NCI-H1694 treated with DMSO at 0.1 percent for 48 hours (cell line): ENCODE measurements around the gene ERRFI1.

Experiments
- DNase-seq: peaks from one replicate; lab custom pipeline; 2025; lab: John Stamatoyannopoulos, UW

ERRFI1 gene

GRCh38 chr1:8003438-8004112 lies 22.5 kb downstream of the ERRFI1 start:
- DNase-seq = no peak

GRCh38 chr1:8002921-8003320 lies 23.2 kb downstream of the ERRFI1 start:
- DNase-seq = no peak

- no peak for DNase-seq
Observed at GRCh38 chr1:8002329-8002910, 23.7 kb downstream of the ERRFI1 start.

- DNase-seq = no peak
Observed at GRCh38 chr1:7995437-7995836, 30.7 kb downstream of the ERRFI1 start.

- DNase-seq = no peak
Observed at GRCh38 chr1:7994827-7995226, 31.3 kb downstream of the ERRFI1 start.

- no peak for DNase-seq
Observed at GRCh38 chr1:7993593-7994479, 32.3 kb downstream of the ERRFI1 start.

GRCh38 chr1:7992885-7993284 lies 33.2 kb downstream of the ERRFI1 start:
- DNase-seq = no peak

GRCh38 chr1:7991504-7992440 lies 34.3 kb downstream of the ERRFI1 start:
- no peak for DNase-seq

GRCh38 chr1:7989762-7990428 lies 36.2 kb downstream of the ERRFI1 start:
- no peak for DNase-seq

GRCh38 chr1:7988576-7988975 lies 37.5 kb downstream of the ERRFI1 start:
- no peak for DNase-seq

GRCh38 chr1:7987528-7987927 lies 38.6 kb downstream of the ERRFI1 start:
- DNase-seq = no peak

GRCh38 chr1:7985851-7986612 lies 40.1 kb downstream of the ERRFI1 start:
- no peak for DNase-seq

GRCh38 chr1:7984811-7985210 lies 41.3 kb downstream of the ERRFI1 start:
- DNase-seq = no peak

- DNase-seq = no peak
Observed at GRCh38 chr1:7983086-7983778, 42.9 kb downstream of the ERRFI1 start.

GRCh38 chr1:7980984-7981383 lies 45.1 kb downstream of the ERRFI1 start:
- no peak for DNase-seq

- peak; percentile 36 for DNase-seq
Observed at GRCh38 chr1:7975212-7975865, 50.8 kb downstream of the ERRFI1 start.

GRCh38 chr1:7973086-7973485 lies 53.0 kb downstream of the ERRFI1 start:
- DNase-seq = no peak

- no peak for DNase-seq
Observed at GRCh38 chr1:7972285-7972684, 53.8 kb downstream of the ERRFI1 start.

GRCh38 chr1:7971024-7971423 lies 55.1 kb downstream of the ERRFI1 start:
- DNase-seq = no peak
